H1 (cell line): ENCODE results near the gene RNF208. TPM values are rescaled to one million over a fixed set of nuclear protein-coding genes. Genes with fewer than 3 reads are reported as not detected.

Experiments used
- BCL11A ChIP-seq, 2 experiments: IDR thresholded peaks; one replicate each; pipeline ENCODE4 v1.6.1; 2011; ENCODE audit warnings: low read depth in 2 of 2, low read length in 2 of 2, mild to moderate bottlenecking in 2 of 2
- CBX5 ChIP-seq: fragments of 300-800, 300-1000 bp; sonication (generic); IDR thresholded peaks from 2 replicates; pipeline ENCODE4 v1.7.1; 2016; ENCODE audit warnings: antibody characterized with exemption, low read length, low read depth
- E2F6 ChIP-seq: IDR thresholded peaks from 2 replicates; pipeline ENCODE4 v1.6.1; 2012; ENCODE audit warnings: inconsistent platforms
- EGR1 ChIP-seq: IDR thresholded peaks from 2 replicates; pipeline ENCODE4 v1.6.1; 2011; ENCODE audit warnings: low read depth, low read length, borderline replicate concordance
- GABPA ChIP-seq: IDR thresholded peaks from 2 replicates; pipeline ENCODE4 v1.6.1; 2011; ENCODE audit warnings: mild to moderate bottlenecking, low read length, moderate library complexity, borderline replicate concordance; ENCODE audit not compliant: insufficient read depth
- POLR2AphosphoS5 ChIP-seq: IDR thresholded peaks from 2 replicates; pipeline ENCODE4 v1.6.1; 2011; ENCODE audit warnings: low read depth, low read length
- SP2 ChIP-seq: IDR thresholded peaks from 2 replicates; pipeline ENCODE4 v1.6.1; 2012; ENCODE audit warnings: mild to moderate bottlenecking, low read length, inconsistent platforms
- TAF1 ChIP-seq: IDR thresholded peaks from 2 replicates; pipeline ENCODE4 v1.6.1; 2011; ENCODE audit warnings: mild to moderate bottlenecking, low read depth, low read length
- YY1 ChIP-seq: IDR thresholded peaks from 2 replicates; pipeline ENCODE4 v1.6.1; 2011; ENCODE audit warnings: low read depth, mild to moderate bottlenecking, low read length
- polyA plus RNA-seq, 7 experiments: library from polyadenylated mRNA; depleted of rRNA in 3 of 7; stranded (reverse) in 5 of 7; unstranded in 2 of 7; fragments of >200 nt in 5 of 7; fragments of 200-250 nt in 2 of 7; gene quantifications; 1 replicate in 5 of 7; 2 replicates in 1 of 7; 4 replicates in 1 of 7; pipeline versions ENCODE4 v1.2.1 to v1.2.3, GENCODE V29; 2011 to 2013; ENCODE audit warnings: missing spikeins in 2 of 7, mixed read lengths in 2 of 7
- total RNA-seq: library from RNA; stranded (reverse); fragmentation: NEBNext Ultra II Directional; extraction: Animal tissue kit (Norgen Biotek cat#: 25700); gene quantifications from 2 replicates; pipeline ENCODE4 v1.2.1, GENCODE V29; 2021
- TF ChIP-seq, protein P1 (sequence below): fragments of 300-600 bp; sonication (generic); IDR thresholded peaks from 2 replicates; pipeline ENCODE4 v1.7.1; 2012; ENCODE audit warnings: low read length, moderate library complexity, mild to moderate bottlenecking, inconsistent platforms; ENCODE audit not compliant: insufficient replicate concordance

Gene RNF208
- total and polyA plus RNA-seq, 2 of the 8 experiments (the other 6 are each of a cell fraction or from before 2014, with no cell fraction given), result 2.7 to 7.7 TPM

DNA sequence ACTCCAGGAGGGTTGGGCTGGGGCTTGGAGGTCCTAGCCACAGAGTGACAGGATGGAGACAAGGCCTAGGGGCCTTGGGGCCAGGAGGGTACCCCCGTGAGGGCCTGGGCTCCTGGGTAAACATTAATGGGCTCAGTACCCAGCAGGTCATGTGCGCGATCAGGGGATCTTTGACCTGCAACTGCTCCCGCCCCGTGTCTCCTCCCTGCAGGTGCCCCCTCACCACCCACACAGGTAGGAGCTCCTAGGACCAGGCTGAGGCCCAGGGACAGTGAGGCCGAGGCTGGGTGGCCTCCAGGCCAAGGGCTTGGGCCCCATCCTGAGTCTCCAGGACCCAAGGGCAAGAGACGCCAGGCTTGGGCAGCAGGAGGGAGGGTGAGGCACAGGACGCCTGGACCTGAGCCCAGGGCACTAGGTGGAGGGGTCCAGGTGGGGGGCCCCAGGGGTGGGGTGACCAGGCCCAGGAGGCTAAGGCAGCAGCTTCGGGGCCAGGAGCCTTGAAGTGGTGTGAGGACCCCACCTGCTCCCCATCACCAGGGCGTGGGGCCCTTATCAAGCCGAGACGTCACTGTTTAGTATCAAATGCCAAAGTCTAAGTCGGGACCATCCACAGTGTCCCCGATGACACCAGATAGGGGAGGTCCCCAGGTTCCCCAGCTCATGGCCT is 8.8 kb upstream of the RNF208 start, which contains the start of gene SLC34A3 (continued):
- TF ChIP-seq, protein P1, sequence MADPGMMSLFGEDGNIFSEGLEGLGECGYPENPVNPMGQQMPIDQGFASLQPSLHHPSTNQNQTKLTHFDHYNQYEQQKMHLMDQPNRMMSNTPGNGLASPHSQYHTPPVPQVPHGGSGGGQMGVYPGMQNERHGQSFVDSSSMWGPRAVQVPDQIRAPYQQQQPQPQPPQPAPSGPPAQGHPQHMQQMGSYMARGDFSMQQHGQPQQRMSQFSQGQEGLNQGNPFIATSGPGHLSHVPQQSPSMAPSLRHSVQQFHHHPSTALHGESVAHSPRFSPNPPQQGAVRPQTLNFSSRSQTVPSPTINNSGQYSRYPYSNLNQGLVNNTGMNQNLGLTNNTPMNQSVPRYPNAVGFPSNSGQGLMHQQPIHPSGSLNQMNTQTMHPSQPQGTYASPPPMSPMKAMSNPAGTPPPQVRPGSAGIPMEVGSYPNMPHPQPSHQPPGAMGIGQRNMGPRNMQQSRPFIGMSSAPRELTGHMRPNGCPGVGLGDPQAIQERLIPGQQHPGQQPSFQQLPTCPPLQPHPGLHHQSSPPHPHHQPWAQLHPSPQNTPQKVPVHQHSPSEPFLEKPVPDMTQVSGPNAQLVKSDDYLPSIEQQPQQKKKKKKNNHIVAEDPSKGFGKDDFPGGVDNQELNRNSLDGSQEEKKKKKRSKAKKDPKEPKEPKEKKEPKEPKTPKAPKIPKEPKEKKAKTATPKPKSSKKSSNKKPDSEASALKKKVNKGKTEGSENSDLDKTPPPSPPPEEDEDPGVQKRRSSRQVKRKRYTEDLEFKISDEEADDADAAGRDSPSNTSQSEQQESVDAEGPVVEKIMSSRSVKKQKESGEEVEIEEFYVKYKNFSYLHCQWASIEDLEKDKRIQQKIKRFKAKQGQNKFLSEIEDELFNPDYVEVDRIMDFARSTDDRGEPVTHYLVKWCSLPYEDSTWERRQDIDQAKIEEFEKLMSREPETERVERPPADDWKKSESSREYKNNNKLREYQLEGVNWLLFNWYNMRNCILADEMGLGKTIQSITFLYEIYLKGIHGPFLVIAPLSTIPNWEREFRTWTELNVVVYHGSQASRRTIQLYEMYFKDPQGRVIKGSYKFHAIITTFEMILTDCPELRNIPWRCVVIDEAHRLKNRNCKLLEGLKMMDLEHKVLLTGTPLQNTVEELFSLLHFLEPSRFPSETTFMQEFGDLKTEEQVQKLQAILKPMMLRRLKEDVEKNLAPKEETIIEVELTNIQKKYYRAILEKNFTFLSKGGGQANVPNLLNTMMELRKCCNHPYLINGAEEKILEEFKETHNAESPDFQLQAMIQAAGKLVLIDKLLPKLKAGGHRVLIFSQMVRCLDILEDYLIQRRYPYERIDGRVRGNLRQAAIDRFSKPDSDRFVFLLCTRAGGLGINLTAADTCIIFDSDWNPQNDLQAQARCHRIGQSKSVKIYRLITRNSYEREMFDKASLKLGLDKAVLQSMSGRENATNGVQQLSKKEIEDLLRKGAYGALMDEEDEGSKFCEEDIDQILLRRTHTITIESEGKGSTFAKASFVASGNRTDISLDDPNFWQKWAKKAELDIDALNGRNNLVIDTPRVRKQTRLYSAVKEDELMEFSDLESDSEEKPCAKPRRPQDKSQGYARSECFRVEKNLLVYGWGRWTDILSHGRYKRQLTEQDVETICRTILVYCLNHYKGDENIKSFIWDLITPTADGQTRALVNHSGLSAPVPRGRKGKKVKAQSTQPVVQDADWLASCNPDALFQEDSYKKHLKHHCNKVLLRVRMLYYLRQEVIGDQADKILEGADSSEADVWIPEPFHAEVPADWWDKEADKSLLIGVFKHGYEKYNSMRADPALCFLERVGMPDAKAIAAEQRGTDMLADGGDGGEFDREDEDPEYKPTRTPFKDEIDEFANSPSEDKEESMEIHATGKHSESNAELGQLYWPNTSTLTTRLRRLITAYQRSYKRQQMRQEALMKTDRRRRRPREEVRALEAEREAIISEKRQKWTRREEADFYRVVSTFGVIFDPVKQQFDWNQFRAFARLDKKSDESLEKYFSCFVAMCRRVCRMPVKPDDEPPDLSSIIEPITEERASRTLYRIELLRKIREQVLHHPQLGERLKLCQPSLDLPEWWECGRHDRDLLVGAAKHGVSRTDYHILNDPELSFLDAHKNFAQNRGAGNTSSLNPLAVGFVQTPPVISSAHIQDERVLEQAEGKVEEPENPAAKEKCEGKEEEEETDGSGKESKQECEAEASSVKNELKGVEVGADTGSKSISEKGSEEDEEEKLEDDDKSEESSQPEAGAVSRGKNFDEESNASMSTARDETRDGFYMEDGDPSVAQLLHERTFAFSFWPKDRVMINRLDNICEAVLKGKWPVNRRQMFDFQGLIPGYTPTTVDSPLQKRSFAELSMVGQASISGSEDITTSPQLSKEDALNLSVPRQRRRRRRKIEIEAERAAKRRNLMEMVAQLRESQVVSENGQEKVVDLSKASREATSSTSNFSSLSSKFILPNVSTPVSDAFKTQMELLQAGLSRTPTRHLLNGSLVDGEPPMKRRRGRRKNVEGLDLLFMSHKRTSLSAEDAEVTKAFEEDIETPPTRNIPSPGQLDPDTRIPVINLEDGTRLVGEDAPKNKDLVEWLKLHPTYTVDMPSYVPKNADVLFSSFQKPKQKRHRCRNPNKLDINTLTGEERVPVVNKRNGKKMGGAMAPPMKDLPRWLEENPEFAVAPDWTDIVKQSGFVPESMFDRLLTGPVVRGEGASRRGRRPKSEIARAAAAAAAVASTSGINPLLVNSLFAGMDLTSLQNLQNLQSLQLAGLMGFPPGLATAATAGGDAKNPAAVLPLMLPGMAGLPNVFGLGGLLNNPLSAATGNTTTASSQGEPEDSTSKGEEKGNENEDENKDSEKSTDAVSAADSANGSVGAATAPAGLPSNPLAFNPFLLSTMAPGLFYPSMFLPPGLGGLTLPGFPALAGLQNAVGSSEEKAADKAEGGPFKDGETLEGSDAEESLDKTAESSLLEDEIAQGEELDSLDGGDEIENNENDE, result no peak
- TF ChIP-seq SP2 (no peak), TAF1 (no peak), GABPA (no peak), EGR1 (no peak), YY1 (no peak), CBX5 (no peak), BCL11A (IDR thresholded peaks at IDR 0.05; ENCODE audit: low read depth in 2 of 2, low read length in 2 of 2) (no peak), E2F6 (no peak), POLR2AphosphoS5 (no peak)
